Smooth muscle cell (in vitro differentiated cells): Measurements from ENCODE around the gene EID3. TPM values are rescaled to one million over a fixed set of nuclear protein-coding genes. Genes with fewer than 3 reads are reported as not detected.
"Not testable (repeated sequence)": the region's sequence is repeated elsewhere in the genome, so short reads cannot be mapped to it uniquely, and the experiment has no call there.

Experiments used
- DNase-seq: peaks from one replicate; lab custom pipeline; 2025; ENCODE audit not compliant: unreplicated experiment; lab: John Stamatoyannopoulos, UW
- H2AFZ ChIP-seq: fragments of 200-600 bp; sonication (generic); 2 replicates; pipeline ENCODE4 v1.6.0; 2016; ENCODE audit warnings: antibody characterized with exemption, low read depth, mild to moderate bottlenecking
- H3F3A ChIP-seq: fragments of 200-600 bp; sonication (generic); 2 replicates; pipeline ENCODE4 v1.6.0; 2017; ENCODE audit warnings: antibody characterized with exemption, low read depth
- H3K27ac ChIP-seq: fragments of 200-600 bp; sonication (generic); 2 replicates; pipeline ENCODE4 v1.5.1; 2016; ENCODE audit warnings: low read depth, mild to moderate bottlenecking
- H3K27me3 ChIP-seq: fragments of 200-600 bp; sonication (generic); 2 replicates; pipeline ENCODE4 v1.6.1; 2016; ENCODE audit warnings: low read depth, mild to moderate bottlenecking
- H3K36me3 ChIP-seq: fragments of 200-600 bp; sonication (generic); 2 replicates; pipeline ENCODE4 v1.5.1; 2016; ENCODE audit warnings: low read depth
- H3K4me1 ChIP-seq: fragments of 200-600 bp; sonication (generic); 2 replicates; pipeline ENCODE4 v1.5.1; 2016; ENCODE audit warnings: low read depth
- H3K4me2 ChIP-seq: fragments of 200-600 bp; sonication (generic); 2 replicates; pipeline ENCODE4 v1.6.0; 2016; ENCODE audit warnings: mild to moderate bottlenecking
- H3K4me3 ChIP-seq: fragments of 200-600 bp; sonication (generic); 2 replicates; pipeline ENCODE4 v1.5.1; 2016; ENCODE audit warnings: mild to moderate bottlenecking
- H3K79me2 ChIP-seq: fragments of 200-600 bp; sonication (generic); 2 replicates; pipeline ENCODE4 v1.6.0; 2016; ENCODE audit warnings: low read depth, mild to moderate bottlenecking
- H3K9ac ChIP-seq: fragments of 200-600 bp; sonication (generic); 2 replicates; pipeline ENCODE4 v1.6.0; 2016; ENCODE audit warnings: low read depth
- H3K9me3 ChIP-seq: fragments of 200-600 bp; sonication (generic); replicated peaks from 2 replicates; pipeline ENCODE4 v1.5.1; 2016; ENCODE audit warnings: low read depth
- H4K20me1 ChIP-seq: fragments of 200-600 bp; sonication (generic); 2 replicates; pipeline ENCODE4 v1.6.0; 2016; ENCODE audit warnings: low read depth
- WGBS: methylation state at CpG from one replicate; pipeline ENCODE4 v1.1.7; 2016; ENCODE audit warnings: low lambda C conversion rate; 5-methylcytosine and 5-hydroxymethylcytosine counted together
- polyA plus RNA-seq: library from polyadenylated mRNA; unstranded; fragments of >200 nt; fragmentation: Nextera tagmentation; extraction: Ambion mirVana; gene quantifications from 2 replicates; pipeline ENCODE4 v1.2.1, GENCODE V29; 2016
- total RNA-seq: library from RNA; depleted of rRNA; stranded (reverse); fragments of >200 nt; gene quantifications from 2 replicates; pipeline ENCODE4 v1.2.3, GENCODE V29; 2014
- TF ChIP-seq, protein P1 (sequence below): fragments of 200-600 bp; sonication (generic); IDR thresholded peaks from 2 replicates; pipeline ENCODE4 v1.5.1; 2017; ENCODE audit warnings: borderline replicate concordance, mild to moderate bottlenecking, antibody characterized with exemption; ENCODE audit not compliant: insufficient read depth, poor library complexity, severe bottlenecking

The EID3 gene
- total and polyA plus RNA-seq, 2 experiments from 2014 or later = 1.5 to 4.0 TPM

DNA sequence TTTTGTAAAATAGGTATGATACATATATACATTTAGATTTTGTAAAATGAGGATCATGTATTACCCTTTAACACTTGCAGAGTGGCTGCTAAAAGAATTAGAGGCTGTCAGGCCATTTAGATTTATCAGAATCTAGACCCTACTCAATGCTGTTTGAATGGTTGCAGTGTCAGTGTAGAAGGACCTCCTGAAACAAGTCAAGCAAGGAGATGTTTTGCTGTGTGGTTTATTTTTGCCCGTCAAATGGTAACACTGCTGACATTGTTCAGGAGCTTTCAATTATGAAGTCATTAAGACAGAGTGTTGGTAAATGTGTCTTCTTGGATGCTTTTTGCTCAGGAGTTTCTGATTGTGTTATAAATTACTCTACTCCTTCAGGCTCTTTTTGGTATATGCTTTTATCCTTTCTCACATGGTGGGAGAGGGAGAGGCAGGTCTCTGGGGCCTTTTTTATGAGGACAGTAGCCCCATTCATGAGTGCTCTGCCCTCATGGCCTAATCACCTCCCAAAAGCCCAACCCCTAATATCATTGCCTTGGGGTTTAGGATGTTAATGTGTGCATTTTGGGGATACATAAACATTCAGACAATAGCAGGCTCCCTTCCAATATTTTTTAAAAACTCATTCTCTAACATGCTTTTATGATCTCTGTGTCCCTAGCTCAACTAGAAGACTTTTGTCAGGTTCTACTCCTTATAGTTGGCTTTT lies 16.5 kb downstream of the EID3 start:
- H2AFZ ChIP-seq = no peak overlapping the region
- H3K4me3 ChIP-seq = no peak overlapping the region
- H3K27me3 ChIP-seq = no peaks in the 10 kb centered on the region
- no peak for DNase-seq
- peaks cover 24% of the 10 kb centered on the region for H3K36me3 ChIP-seq
- H3K9ac ChIP-seq = no peak overlapping the region
- TF ChIP-seq, protein P1, sequence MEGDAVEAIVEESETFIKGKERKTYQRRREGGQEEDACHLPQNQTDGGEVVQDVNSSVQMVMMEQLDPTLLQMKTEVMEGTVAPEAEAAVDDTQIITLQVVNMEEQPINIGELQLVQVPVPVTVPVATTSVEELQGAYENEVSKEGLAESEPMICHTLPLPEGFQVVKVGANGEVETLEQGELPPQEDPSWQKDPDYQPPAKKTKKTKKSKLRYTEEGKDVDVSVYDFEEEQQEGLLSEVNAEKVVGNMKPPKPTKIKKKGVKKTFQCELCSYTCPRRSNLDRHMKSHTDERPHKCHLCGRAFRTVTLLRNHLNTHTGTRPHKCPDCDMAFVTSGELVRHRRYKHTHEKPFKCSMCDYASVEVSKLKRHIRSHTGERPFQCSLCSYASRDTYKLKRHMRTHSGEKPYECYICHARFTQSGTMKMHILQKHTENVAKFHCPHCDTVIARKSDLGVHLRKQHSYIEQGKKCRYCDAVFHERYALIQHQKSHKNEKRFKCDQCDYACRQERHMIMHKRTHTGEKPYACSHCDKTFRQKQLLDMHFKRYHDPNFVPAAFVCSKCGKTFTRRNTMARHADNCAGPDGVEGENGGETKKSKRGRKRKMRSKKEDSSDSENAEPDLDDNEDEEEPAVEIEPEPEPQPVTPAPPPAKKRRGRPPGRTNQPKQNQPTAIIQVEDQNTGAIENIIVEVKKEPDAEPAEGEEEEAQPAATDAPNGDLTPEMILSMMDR = no peak
- no peaks in the 10 kb centered on the region for H3K4me1 ChIP-seq
- WGBS = 84% methylated on average over 1 of the region's 1 CpG
- H3K79me2 ChIP-seq = no peaks in the 10 kb centered on the region
- H4K20me1 ChIP-seq = peaks cover 8% of the 10 kb centered on the region
- no peaks in the 10 kb centered on the region for H3K9me3 ChIP-seq
- no peaks in the 10 kb centered on the region for H3F3A ChIP-seq
- no peak overlapping the region for H3K4me2 ChIP-seq
- H3K27ac ChIP-seq = no peak overlapping the region

- Histone ChIP-seq H3K27me3 (no peaks in the 10 kb centered on the region), H3K27ac (no peak overlapping the region), H3K79me2 (no peaks in the 10 kb centered on the region), H2AFZ (no peak overlapping the region), H3K9ac (no peak overlapping the region), H3K4me2 (no peak overlapping the region), H3K36me3 (peaks cover 28% of the 10 kb centered on the region), H3F3A (no peaks in the 10 kb centered on the region), H3K4me1 (no peaks in the 10 kb centered on the region), H3K4me3 (no peak overlapping the region), H3K9me3 (no peaks in the 10 kb centered on the region), H4K20me1 (peaks cover 8% of the 10 kb centered on the region)
- TF ChIP-seq, protein P1 = no peak
- no peak for DNase-seq
These were observed 17.1 kb downstream of the EID3 start for GRCh38 chr12:104320627-104321024.

- no peak overlapping the region for H3K27ac ChIP-seq
- WGBS = 92% methylated on average over 1 of the region's 1 CpG
- TF ChIP-seq, protein P1 = no peak
- H4K20me1 ChIP-seq = peaks cover 8% of the 10 kb centered on the region
- no peaks in the 10 kb centered on the region for H3K27me3 ChIP-seq
- H3F3A ChIP-seq = no peaks in the 10 kb centered on the region
- no peaks in the 10 kb centered on the region for H3K9me3 ChIP-seq
- DNase-seq = no peak
- H3K9ac ChIP-seq = no peak overlapping the region
- H3K4me1 ChIP-seq = no peaks in the 10 kb centered on the region
- no peak overlapping the region for H3K4me2 ChIP-seq
- peaks cover 34% of the 10 kb centered on the region for H3K36me3 ChIP-seq
- H3K79me2 ChIP-seq = no peaks in the 10 kb centered on the region
- H2AFZ ChIP-seq = no peak overlapping the region
- H3K4me3 ChIP-seq = no peak overlapping the region
These were observed 18.4 kb downstream of the EID3 start for GRCh38 chr12:104321949-104322348.

GRCh38 chr12:104322533-104322932 lies 19.0 kb downstream of the EID3 start:
- H3K27me3 ChIP-seq, H3K9ac ChIP-seq, H4K20me1 ChIP-seq, H3K4me3 ChIP-seq, DNase-seq, H3K9me3 ChIP-seq, H3K79me2 ChIP-seq, H3K27ac ChIP-seq, H3K4me2 ChIP-seq, H3F3A ChIP-seq, H3K4me1 ChIP-seq, H2AFZ ChIP-seq: not testable (repeated sequence)
- WGBS = 98% methylated on average over 2 of the region's 2 CpGs
- peaks cover 40% of the 10 kb centered on the region for H3K36me3 ChIP-seq
